Kidney (tissue), 14 donors: ENCODE data around the gene CDYL. TPM values are rescaled to one million over a fixed set of nuclear protein-coding genes. Genes with fewer than 3 reads are reported as not detected.

Experiments
- DNase-seq, 5 donors: peaks; one replicate each; pipeline ENCODE4 v3.0.0-alpha.2; 2013 to 2020
- FAIRE-seq: peaks from 2 replicates; lab custom pipeline; 2012; peaks lifted over from hg19 to GRCh38; lab: Jason Lieb, UNC
- H3K27ac ChIP-seq, 2 donors: one replicate each; pipeline ENCODE4 v1.7.0; 2013; ENCODE audit warnings: low read depth in 2 of 2, low read length in 2 of 2, inconsistent platforms in 1 of 2
- H3K27me3 ChIP-seq: one replicate; pipeline ENCODE4 v1.7.1; 2013; ENCODE audit warnings: low read length, inconsistent platforms; ENCODE audit not compliant: control insufficient read depth, insufficient read depth
- H3K36me3 ChIP-seq, 3 donors: one replicate each; pipeline versions ENCODE4 v1.7.0 to v1.7.1; 2013; ENCODE audit warnings: low read length in 3 of 3, control low read depth in 1 of 3, inconsistent platforms in 1 of 3; ENCODE audit not compliant: insufficient read depth in 3 of 3, control insufficient read depth in 2 of 3
- H3K4me1 ChIP-seq, 3 donors: one replicate each; pipeline versions ENCODE4 v1.7.0 to v1.7.1; 2013; ENCODE audit warnings: low read length in 3 of 3, inconsistent platforms in 1 of 3, low read depth in 1 of 3; ENCODE audit not compliant: control insufficient read depth in 2 of 3, insufficient read depth in 2 of 3
- H3K4me3 ChIP-seq, 3 donors: one replicate each; pipeline versions ENCODE4 v1.7.0 to v1.8.1; 2013; ENCODE audit warnings: low read length in 3 of 3, control low read depth in 1 of 3, inconsistent platforms in 1 of 3
- H3K9ac ChIP-seq, 3 donors: one replicate each; pipeline versions ENCODE4 v1.7.0 to v1.7.1; 2013; ENCODE audit warnings: low read length in 3 of 3, control low read depth in 1 of 3, inconsistent platforms in 1 of 3
- H3K9me3 ChIP-seq, 3 donors: one replicate each; pipeline versions ENCODE4 v1.7.0 to v1.7.1; 2013; ENCODE audit warnings: low read length in 3 of 3, control low read depth in 1 of 3, inconsistent platforms in 1 of 3; ENCODE audit not compliant: control insufficient read depth in 2 of 3, insufficient read depth in 1 of 3
- CTCF ChIP-seq: IDR thresholded peaks from 3 replicates; pipeline ENCODE4 v1.5.1; 2012; ENCODE audit warnings: mild to moderate bottlenecking, moderate library complexity, borderline replicate concordance; ENCODE audit not compliant: insufficient read depth; ENCODE audit errors: extremely low read depth
- intact Hi-C: fragments of 100-400 bp; cut with DNase I; formaldehyde crosslinking; loops from one replicate; pipeline ENCODE4 v1.11.1; 2022
- polyA plus RNA-seq: library from polyadenylated mRNA; stranded (reverse); fragments of 350-450 nt; fragmentation: Illumina TruSeq; extraction: RNeasy Lipid Tissue Mini Kit (QIAGEN cat#74804); gene quantifications from one replicate; pipeline ENCODE4 v1.2.3, GENCODE V29; 2014; ENCODE audit warnings: low read depth, low replicate concordance; ENCODE audit not compliant: insufficient read depth
- total RNA-seq: library from RNA; stranded (reverse); fragmentation: NEBNext Ultra II Directional; extraction: Animal tissue kit (Norgen Biotek cat#: 25700); gene quantifications from one replicate; pipeline ENCODE4 v1.2.1, GENCODE V29; 2021
- donor health status: control.
- donor health status: control.
- donor health status: control.
- donor health status: control.
- donor health status: control.
- donor health status: DM: yes; HTN: yes; CAD: no.
- donor health status: Normal renal cell carcinoma (clear cell type).

Gene CDYL
- total and polyA plus RNA-seq, 2 donors from 2014 or later: 7.4 to 46.8 TPM

- no peak for FAIRE-seq
- H3K9ac ChIP-seq: no peak overlapping the region
- no peak overlapping the region for H3K4me3 ChIP-seq
- TF ChIP-seq CTCF: no peak
- peaks cover 0 to 4% (median 0%) of the 10 kb centered on the region in 3 donors for H3K36me3 ChIP-seq
- H3K27ac ChIP-seq: no peak overlapping the region
- DNase-seq: peak in 2 of 5 donors; percentile 12 to 40
- H3K27me3 ChIP-seq: no peaks in the 10 kb centered on the region
- no peaks in the 10 kb centered on the region for H3K9me3 ChIP-seq
- intact Hi-C loops: no loop called here
- H3K4me1 ChIP-seq: peaks cover 0 to 5% (median 4%) of the 10 kb centered on the region in 3 donors
Measured at GRCh38 chr6:4941782-4942672, 165.8 kb downstream of the CDYL start.

GRCh38 chr6:4942673-4943009, 166.4 kb downstream of the CDYL start:
- H3K27me3 ChIP-seq: no peaks in the 10 kb centered on the region
- intact Hi-C loops: no loop called here
- no peaks in the 10 kb centered on the region for H3K9me3 ChIP-seq
- H3K4me1 ChIP-seq: peaks cover 0 to 5% (median 4%) of the 10 kb centered on the region in 3 donors
- no peak overlapping the region for H3K27ac ChIP-seq
- peak in 1 of 5 donors; percentile 12 for DNase-seq
- H3K4me3 ChIP-seq: no peak overlapping the region
- TF ChIP-seq CTCF: no peak
- no peak for FAIRE-seq
- no peak overlapping the region for H3K9ac ChIP-seq
- peaks cover 0 to 4% (median 0%) of the 10 kb centered on the region in 3 donors for H3K36me3 ChIP-seq

- no peak for TF ChIP-seq CTCF
- intact Hi-C loops: no loop called here
- no peak for FAIRE-seq
Measured at GRCh38 chr6:4943716-4944115, 167.5 kb downstream of the CDYL start.

More at GRCh38 chr6:4943716-4944115, 167.5 kb downstream of the CDYL start:
- no peak for DNase-seq
- no peaks in the 10 kb centered on the region for H3K9me3 ChIP-seq
- no peak overlapping the region for H3K9ac ChIP-seq
- H3K27me3 ChIP-seq: no peaks in the 10 kb centered on the region
- H3K4me3 ChIP-seq: no peak overlapping the region
- peaks cover 0 to 5% (median 4%) of the 10 kb centered on the region in 3 donors for H3K4me1 ChIP-seq
- no peak overlapping the region for H3K27ac ChIP-seq
- H3K36me3 ChIP-seq: peaks cover 0 to 6% (median 0%) of the 10 kb centered on the region in 3 donors
